Endodermal cell (in vitro differentiated cells): ENCODE measurements around the gene MRPL40. TPM values are rescaled to one million over a fixed set of nuclear protein-coding genes. Genes with fewer than 3 reads are reported as not detected.
"Not testable (repeated sequence)": the region's sequence is repeated elsewhere in the genome, so short reads cannot be mapped to it uniquely, and the experiment has no call there.

Experiments
- DNase-seq: peaks from one replicate; pipeline ENCODE4 v3.0.0-alpha.2; 2017
- H3K27ac ChIP-seq: 2 replicates; pipeline ENCODE4 v1.5.1; 2013; ENCODE audit warnings: mild to moderate bottlenecking, low read depth, low read length, moderate library complexity
- H3K27me3 ChIP-seq: 2 replicates; pipeline ENCODE4 v1.6.1; 2013; ENCODE audit warnings: mild to moderate bottlenecking, low read length, moderate library complexity; ENCODE audit not compliant: insufficient read depth, control insufficient read depth, poor library complexity, severe bottlenecking
- H3K36me3 ChIP-seq: 2 replicates; pipeline ENCODE4 v1.7.0; 2013; ENCODE audit warnings: mild to moderate bottlenecking, low read length, moderate library complexity; ENCODE audit not compliant: control insufficient read depth, insufficient read depth
- H3K4me1 ChIP-seq: one replicate; pipeline ENCODE4 v1.7.0; 2013; ENCODE audit warnings: low read length; ENCODE audit not compliant: control insufficient read depth, insufficient read depth
- H3K4me3 ChIP-seq: 2 replicates; pipeline ENCODE4 v1.5.1; 2013; ENCODE audit warnings: mild to moderate bottlenecking, low read length, moderate library complexity
- H3K9ac ChIP-seq: 2 replicates; pipeline ENCODE4 v1.6.1; 2013; ENCODE audit warnings: mild to moderate bottlenecking, low read length, moderate library complexity; ENCODE audit not compliant: poor library complexity, severe bottlenecking; ENCODE audit errors: extremely low read depth
- H3K9me3 ChIP-seq: 2 replicates; pipeline ENCODE4 v1.6.1; 2013; ENCODE audit warnings: mild to moderate bottlenecking, low read length, moderate library complexity; ENCODE audit not compliant: control insufficient read depth
- H3K27ac Mint-ChIP-seq: 2 replicates; pipeline ENCODE4 v1.8.0; 2020; ENCODE audit warnings: mixed read lengths
- H3K27me3 Mint-ChIP-seq: 2 replicates; pipeline ENCODE4 v1.8.0; 2021; ENCODE audit warnings: mild to moderate bottlenecking, mixed read lengths; ENCODE audit not compliant: insufficient read depth
- H3K36me3 Mint-ChIP-seq: 2 replicates; pipeline ENCODE4 v1.8.0; 2020; ENCODE audit warnings: low read depth, mixed read lengths
- H3K4me1 Mint-ChIP-seq: 2 replicates; pipeline ENCODE4 v1.8.0; 2020; ENCODE audit warnings: mixed read lengths
- H3K4me3 Mint-ChIP-seq: 2 replicates; pipeline ENCODE4 v1.8.0; 2020; ENCODE audit warnings: mild to moderate bottlenecking, moderate library complexity, mixed read lengths
- H3K9me3 Mint-ChIP-seq: 2 replicates; pipeline ENCODE4 v1.8.0; 2020; ENCODE audit warnings: mild to moderate bottlenecking, mixed read lengths
- WGBS, 2 experiments: methylation state at CpG; one replicate each; pipeline versions ENCODE4 v1.1.5 to v1.1.7; 2013; ENCODE audit warnings: missing lambda C conversion rate in 2 of 2, mixed read lengths in 1 of 2; ENCODE audit not compliant: insufficient coverage in 1 of 2, insufficient read length in 1 of 2; 5-methylcytosine and 5-hydroxymethylcytosine counted together
- total RNA-seq, 2 donors: library from RNA; stranded (reverse); fragmentation: NEBNext Ultra II Directional in 1 of 2; extraction: Animal tissue kit (Norgen Biotek cat#: 25700) in 1 of 2; gene quantifications; 2 replicates in 1 of 2; 3 replicates in 1 of 2; pipeline ENCODE4 v1.2.1, GENCODE V29; 2021
- TF ChIP-seq, protein P1 (sequence below): fragments of 200-600 bp; sonication (generic); conservative IDR thresholded peaks from 2 replicates; pipeline ENCODE4 v1.5.0; 2021; ENCODE audit warnings: antibody characterized with exemption, mild to moderate bottlenecking

The MRPL40 gene
- total RNA-seq, 2 donors from 2014 or later = 20.3 to 26.5 TPM

- no peak for DNase-seq
- no peak overlapping the region for H3K4me3 ChIP-seq
- TF ChIP-seq, protein P1, sequence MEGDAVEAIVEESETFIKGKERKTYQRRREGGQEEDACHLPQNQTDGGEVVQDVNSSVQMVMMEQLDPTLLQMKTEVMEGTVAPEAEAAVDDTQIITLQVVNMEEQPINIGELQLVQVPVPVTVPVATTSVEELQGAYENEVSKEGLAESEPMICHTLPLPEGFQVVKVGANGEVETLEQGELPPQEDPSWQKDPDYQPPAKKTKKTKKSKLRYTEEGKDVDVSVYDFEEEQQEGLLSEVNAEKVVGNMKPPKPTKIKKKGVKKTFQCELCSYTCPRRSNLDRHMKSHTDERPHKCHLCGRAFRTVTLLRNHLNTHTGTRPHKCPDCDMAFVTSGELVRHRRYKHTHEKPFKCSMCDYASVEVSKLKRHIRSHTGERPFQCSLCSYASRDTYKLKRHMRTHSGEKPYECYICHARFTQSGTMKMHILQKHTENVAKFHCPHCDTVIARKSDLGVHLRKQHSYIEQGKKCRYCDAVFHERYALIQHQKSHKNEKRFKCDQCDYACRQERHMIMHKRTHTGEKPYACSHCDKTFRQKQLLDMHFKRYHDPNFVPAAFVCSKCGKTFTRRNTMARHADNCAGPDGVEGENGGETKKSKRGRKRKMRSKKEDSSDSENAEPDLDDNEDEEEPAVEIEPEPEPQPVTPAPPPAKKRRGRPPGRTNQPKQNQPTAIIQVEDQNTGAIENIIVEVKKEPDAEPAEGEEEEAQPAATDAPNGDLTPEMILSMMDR = no peak
- Mint-ChIP-seq H3K36me3 (peaks cover 38% of the 10 kb centered on the region), H3K4me1 (peaks cover 7% of the 10 kb centered on the region), H3K27ac (peak overlapping the region; percentile 61), H3K27me3 (no peaks in the 10 kb centered on the region), H3K4me3 (no peak overlapping the region), H3K9me3 (no peaks in the 10 kb centered on the region)
- no peak overlapping the region for H3K27ac ChIP-seq
- H3K9ac ChIP-seq = no peak overlapping the region
- H3K9me3 ChIP-seq = no peaks in the 10 kb centered on the region
- 93 to 98% methylated on average over 5 to 8 of the region's 8 CpGs for WGBS, 2 experiments
- H3K36me3 ChIP-seq = peaks cover 43% of the 10 kb centered on the region
- H3K27me3 ChIP-seq = no peaks in the 10 kb centered on the region
- H3K4me1 ChIP-seq = peaks cover 7% of the 10 kb centered on the region
Measured at GRCh38 chr22:19440411-19441195, 8.3 kb downstream of the MRPL40 start.

DNA sequence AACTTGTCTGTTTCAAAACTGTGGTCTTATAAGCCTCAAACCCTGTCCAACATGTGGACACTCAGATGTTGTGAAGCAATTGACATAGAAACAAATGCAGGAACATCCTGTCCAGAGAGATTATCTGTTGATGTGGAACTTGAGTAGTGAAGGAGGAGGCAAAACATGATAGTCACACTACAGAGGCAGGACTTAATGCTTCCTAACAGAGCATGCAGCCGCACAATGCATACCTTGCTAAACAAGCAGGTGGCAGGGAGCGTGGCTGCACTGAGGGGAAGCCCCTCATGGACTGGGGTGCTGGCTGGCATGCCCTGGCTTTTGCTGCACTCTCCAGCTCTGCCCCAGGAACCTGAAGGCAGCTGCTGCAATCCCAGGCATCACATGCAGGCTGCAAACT is 9.8 kb downstream of the MRPL40 start:
- WGBS, 2 experiments = 92 to 98% methylated on average over 2 of the region's 2 CpGs
- H3K27me3 Mint-ChIP-seq = no peaks in the 10 kb centered on the region
- H3K4me1 ChIP-seq = peaks cover 7% of the 10 kb centered on the region
- H3K27me3 ChIP-seq = no peaks in the 10 kb centered on the region
- no peak overlapping the region for H3K4me3 Mint-ChIP-seq
- H3K9ac ChIP-seq = no peak overlapping the region
- H3K27ac ChIP-seq = no peak overlapping the region
- H3K9me3 ChIP-seq = no peaks in the 10 kb centered on the region
- H3K27ac Mint-ChIP-seq = no peak overlapping the region
- H3K4me3 ChIP-seq = no peak overlapping the region
- peaks cover 43% of the 10 kb centered on the region for H3K36me3 Mint-ChIP-seq
- H3K4me1 Mint-ChIP-seq = peaks cover 16% of the 10 kb centered on the region
- DNase-seq = no peak
- H3K9me3 Mint-ChIP-seq = no peaks in the 10 kb centered on the region
- TF ChIP-seq, protein P1 = no peak
- peaks cover 47% of the 10 kb centered on the region for H3K36me3 ChIP-seq

DNA sequence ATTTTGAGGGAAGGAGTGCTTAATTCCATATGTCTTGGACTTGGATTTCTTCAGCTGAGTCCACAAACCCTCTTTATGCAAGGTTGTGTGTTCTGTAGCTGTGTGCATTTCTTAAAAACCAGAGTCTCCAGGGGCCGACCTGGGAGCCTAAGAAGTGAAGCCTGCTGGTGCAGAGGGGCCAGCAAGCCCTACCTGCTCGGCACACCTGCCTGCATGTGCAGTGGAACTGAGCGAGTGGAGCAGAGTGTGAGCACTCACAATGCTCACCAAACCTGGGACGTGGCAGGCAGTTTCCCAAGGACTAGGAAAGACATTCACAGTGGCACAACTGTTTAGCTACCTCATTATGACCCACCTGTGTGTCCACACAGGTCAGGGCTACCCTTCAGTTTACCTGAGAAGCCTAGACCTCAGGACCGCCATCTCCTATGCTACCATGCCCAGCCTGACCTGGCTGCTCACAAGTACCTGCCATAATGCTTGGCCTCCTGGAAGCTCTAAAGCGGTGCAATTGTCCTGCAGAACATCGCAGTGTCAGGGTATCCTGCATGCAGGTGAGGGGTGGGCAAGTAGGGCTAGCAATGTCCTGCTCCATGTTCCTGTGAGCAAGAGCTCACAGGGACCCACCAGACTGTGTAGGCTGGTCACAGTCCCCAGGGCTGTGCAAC is 11.3 kb downstream of the MRPL40 start:
- Histone ChIP-seq H3K27me3 (no peaks in the 10 kb centered on the region), H3K27ac (no peak overlapping the region), H3K4me3 (no peak overlapping the region), H3K36me3 (peaks cover 41% of the 10 kb centered on the region), H3K9me3 (no peaks in the 10 kb centered on the region), H3K9ac (no peak overlapping the region), H3K4me1 (peaks cover 7% of the 10 kb centered on the region)
- no peaks in the 10 kb centered on the region for H3K27me3 Mint-ChIP-seq
- no peaks in the 10 kb centered on the region for H3K9me3 Mint-ChIP-seq
- peaks cover 43% of the 10 kb centered on the region for H3K36me3 Mint-ChIP-seq
- DNase-seq = no peak
- TF ChIP-seq, protein P1 = no peak
- no peak overlapping the region for H3K27ac Mint-ChIP-seq
- 86 to 97% methylated on average over 6 to 7 of the region's 7 CpGs for WGBS, 2 experiments
- H3K4me3 Mint-ChIP-seq = no peak overlapping the region
- peaks cover 23% of the 10 kb centered on the region for H3K4me1 Mint-ChIP-seq

DNA sequence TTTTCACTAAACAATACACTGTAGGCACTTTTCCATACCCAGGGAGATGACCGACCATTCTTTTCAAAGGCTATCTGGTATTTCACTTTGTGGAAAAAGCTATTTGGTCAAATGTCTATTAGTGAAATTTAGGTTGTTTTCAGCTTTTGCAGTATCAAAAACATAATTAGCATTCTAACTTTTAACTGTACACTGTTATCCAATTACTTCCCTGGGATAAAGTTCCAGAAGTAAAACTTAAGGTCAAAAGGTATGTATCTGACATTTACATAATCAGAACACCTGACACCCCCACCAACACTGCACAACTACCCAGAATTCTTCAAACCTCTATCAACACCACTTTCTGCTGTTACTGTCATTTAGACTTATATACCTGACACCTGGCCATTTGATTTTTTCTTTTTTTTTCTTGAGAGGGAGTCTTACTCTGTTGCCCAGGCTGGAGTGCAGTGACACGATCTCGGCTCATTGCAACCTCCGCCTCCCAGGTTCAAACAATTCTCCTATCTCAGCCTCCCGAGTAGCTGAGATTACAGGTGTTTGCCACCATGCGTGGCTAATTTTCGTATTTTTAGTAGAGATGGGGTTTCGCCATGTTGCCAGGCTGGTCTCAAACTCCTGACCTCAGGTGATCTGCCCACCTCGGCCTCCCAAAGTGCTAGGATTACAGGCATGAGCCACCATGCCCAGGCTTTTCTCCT is 13.1 kb downstream of the MRPL40 start:
- not testable (repeated sequence) for DNase-seq, H3K9ac ChIP-seq, H3K9me3 ChIP-seq, H3K27me3 Mint-ChIP-seq, H3K27ac ChIP-seq, H3K4me3 Mint-ChIP-seq, H3K27ac Mint-ChIP-seq, H3K9me3 Mint-ChIP-seq, H3K4me1 ChIP-seq, H3K27me3 ChIP-seq
- H3K4me3 ChIP-seq = peak overlapping the region; percentile 94
- H3K36me3 Mint-ChIP-seq = peaks cover 46% of the 10 kb centered on the region
- WGBS, 2 experiments = 95 to 99% methylated on average over 6 to 9 of the region's 9 CpGs
- H3K36me3 ChIP-seq = peaks cover 52% of the 10 kb centered on the region
- H3K4me1 Mint-ChIP-seq = peaks cover 24% of the 10 kb centered on the region
